NCI-H460 (cell line): Measurements from ENCODE around the gene CABCOCO1. TPM values are rescaled to one million over a fixed set of nuclear protein-coding genes. Genes with fewer than 3 reads are reported as not detected.
"Not testable (repeated sequence)": the region's sequence is repeated elsewhere in the genome, so short reads cannot be mapped to it uniquely, and the experiment has no call there.

Experiments used
- DNase-seq: peaks from one replicate; pipeline ENCODE4 v3.0.0-alpha.2; 2016; ENCODE audit warnings: low read depth; ENCODE audit errors: extremely low read depth
- total RNA-seq: library from RNA; depleted of rRNA; stranded (reverse); fragments of >200 nt; shearing (Covaris generic); gene quantifications from 2 replicates; pipeline ENCODE4 v1.2.3, GENCODE V29; 2014

CABCOCO1 gene
- total RNA-seq, 1 experiment from 2014 or later: 0.22 TPM

- DNase-seq: no peak
Measured at GRCh38 chr10:61642150-61642571, 20.6 kb upstream of the CABCOCO1 start.

- no peak for DNase-seq
Measured at GRCh38 chr10:61642676-61643075, 20.1 kb upstream of the CABCOCO1 start.

GRCh38 chr10:61643316-61643751, 19.4 kb upstream of the CABCOCO1 start:
- no peak for DNase-seq

- DNase-seq: no peak
Measured at GRCh38 chr10:61653699-61654098, 9.0 kb upstream of the CABCOCO1 start.

GRCh38 chr10:61655335-61655851, 7.3 kb upstream of the CABCOCO1 start:
- DNase-seq: no peak

DNA sequence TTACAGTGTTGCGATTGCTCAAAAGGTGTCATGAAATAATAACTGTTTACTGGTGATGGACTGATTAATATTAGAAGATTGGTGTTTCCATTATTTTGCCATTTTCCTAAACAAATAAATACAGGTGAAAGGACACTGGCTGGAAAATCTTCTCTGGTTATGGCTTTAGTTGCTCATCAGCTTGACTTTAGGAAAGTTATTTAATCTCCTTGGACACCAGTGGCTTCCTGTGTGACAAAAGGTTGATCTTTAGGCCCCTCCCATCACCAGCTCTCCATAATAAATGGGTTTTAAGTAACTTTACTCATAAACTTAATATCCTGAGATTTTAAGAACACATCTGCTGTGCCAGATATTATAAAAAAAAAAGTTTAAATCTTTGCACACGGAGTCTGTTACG, 737 bp downstream of the CABCOCO1 start:
- DNase-seq: no peak

GRCh38 chr10:61664985-61665384, 2.3 kb downstream of the CABCOCO1 start:
- no peak for DNase-seq

GRCh38 chr10:61669161-61669725, 6.5 kb downstream of the CABCOCO1 start:
- no peak for DNase-seq

DNA sequence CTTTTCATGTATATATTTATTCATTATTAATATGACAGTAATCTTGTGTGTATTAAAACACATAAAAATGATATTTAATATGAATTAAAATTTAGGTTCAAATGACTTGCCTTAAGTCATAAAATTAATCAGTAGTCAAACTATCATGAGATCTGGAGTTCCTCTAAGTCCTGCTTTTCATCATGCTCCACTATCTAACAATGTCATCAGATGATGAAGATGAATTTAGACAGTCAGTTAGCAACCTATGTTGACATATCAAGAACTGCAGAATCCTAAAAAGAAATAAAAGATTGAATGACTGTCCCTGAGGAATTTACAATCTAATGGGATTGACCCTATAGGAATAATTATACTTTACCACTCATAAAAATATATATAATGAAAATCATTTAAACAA, 7.1 kb downstream of the CABCOCO1 start:
- DNase-seq: no peak

DNA sequence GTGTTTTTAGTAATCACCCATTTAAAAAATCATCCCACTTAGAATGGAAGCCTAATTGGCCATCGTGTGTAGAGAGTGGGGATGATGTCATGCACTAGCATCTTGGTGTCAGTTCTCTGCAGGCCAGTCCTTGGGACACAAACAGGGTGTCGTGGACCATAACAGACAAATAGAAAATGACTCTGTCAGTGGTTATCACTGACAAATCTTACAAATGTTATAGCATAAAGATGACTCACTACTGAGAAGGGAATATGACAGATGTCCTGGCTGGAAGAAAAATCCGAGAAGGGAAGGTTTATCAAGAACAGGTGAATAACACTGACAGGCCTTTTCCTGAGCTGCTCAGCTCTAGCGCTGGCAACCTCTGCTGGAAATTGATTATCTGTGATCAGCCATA, 10.6 kb downstream of the CABCOCO1 start:
- DNase-seq: no peak

- DNase-seq: no peak
Measured at GRCh38 chr10:61682323-61682722, 19.6 kb downstream of the CABCOCO1 start.

DNA sequence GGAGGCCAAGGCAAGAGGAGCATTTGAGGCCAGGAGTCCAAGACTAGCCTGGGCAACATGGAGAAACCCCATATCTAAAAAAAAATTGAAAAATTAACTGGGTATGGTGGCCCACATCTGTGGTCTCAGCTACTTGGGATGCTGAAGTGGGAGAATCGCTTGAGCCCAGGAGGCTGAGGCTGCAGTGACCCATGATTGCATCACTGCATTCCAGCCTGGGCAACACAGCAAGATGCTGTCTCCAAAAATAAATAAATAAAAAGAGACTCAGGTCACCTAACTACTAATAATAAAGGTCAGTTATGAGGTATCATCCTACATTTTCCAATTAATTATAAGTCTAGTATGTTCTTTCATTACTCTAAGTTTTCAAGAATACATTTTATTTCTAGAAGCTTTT, 20.6 kb downstream of the CABCOCO1 start:
- no peak for DNase-seq

DNA sequence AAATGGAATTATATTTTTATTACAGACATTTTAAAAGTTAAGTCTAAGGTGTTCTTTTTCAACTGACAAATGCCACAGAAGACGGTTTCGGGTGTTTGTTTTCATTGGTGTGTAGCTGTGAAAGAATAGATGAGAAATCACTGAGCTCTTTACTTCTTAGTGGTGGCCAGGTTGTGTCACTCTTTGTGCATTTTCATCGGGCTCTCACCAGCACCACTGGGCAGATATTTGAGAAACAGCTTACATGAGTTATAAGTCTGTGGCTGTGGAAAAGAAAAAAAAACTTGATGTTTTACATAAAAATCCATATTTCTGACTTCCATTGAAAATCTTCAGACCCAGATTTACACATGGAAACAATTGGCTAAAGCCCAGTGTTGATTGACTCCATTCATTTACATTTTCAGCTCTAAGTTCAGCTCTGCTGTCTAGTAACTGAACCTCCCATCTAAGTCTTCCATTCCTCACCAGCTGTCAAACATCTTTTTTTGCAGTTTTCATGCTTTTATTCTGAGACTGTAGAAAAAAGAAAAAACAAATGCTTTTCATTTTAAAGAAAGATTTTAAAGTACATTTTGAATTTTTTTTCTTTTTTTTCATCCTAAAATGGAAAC, 22.3 kb downstream of the CABCOCO1 start:
- no peak for DNase-seq

GRCh38 chr10:61688551-61689308, 26.0 kb downstream of the CABCOCO1 start:
- no peak for DNase-seq

DNA sequence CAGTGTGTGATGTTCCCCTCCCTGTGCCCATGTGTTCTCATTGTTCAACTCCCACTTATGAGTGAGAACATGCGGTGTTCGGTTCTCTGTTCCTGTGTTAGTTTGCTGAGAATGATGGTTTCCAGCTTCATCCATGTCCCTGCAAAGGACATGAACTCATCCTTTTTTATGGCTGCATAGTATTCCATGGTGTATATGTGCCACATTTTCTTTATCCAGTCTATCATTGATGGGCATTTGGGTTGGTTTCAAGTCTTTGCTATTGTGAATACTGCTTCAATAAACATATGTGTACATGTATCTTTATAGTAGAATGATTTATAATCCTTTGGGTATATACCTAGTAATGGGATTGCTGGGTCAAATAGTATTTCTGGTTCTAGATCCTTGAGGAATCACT, 28.9 kb downstream of the CABCOCO1 start:
- DNase-seq: not testable (repeated sequence)

- DNase-seq: no peak
Measured at GRCh38 chr10:61692447-61693010, 29.8 kb downstream of the CABCOCO1 start.

DNA sequence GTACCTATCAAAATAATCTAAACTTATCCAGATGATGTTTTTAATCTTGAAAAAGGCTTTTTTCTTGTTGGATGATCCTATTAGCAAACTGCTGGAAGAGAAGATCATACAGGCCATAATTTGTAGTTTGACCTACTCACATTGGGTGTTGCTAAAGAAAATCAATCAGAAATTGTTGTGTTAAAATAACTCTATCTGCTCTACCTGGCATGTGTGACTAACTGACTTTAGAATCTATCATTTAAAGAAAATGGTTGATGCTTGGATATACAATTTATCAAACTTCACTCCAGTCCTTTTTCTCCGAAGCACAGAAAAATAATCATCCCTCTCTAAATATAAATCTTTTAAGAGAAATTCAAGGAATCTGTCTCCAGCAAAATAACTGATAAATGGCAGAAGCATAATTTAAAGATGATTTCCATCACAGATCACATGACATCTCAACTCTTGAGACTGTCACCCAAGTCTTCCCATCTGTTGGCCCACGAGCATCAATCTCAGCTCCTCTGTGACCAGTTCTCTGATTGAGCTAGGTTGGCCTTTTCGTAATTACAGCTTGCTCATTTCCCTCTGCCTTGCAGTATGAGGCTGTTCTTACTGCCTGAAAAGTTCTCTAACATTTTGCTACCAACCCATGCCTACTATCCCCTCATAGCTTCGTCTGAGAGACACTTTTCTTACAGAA, 36.4 kb downstream of the CABCOCO1 start:
- DNase-seq: no peak

- DNase-seq: no peak
Measured at GRCh38 chr10:61701055-61701705, 38.5 kb downstream of the CABCOCO1 start.

DNA sequence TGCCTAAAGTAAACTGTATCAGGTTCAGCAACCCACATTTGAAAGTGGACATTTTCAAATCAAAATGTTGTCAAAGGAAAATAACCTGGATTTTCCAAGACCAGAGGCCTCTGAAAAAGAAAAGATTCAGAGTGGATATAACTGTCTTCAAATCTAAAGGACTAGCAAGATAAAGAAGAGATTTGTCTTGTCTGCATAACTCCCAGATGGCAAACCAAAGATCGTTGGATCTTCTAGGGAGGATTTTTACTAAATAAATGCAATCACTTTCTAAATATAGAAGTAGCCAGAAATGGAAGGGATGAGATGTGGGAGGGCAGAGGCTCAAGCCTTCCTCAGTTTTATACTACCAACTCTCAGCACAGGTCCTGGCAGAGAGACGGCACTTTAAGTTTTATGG, 39.0 kb downstream of the CABCOCO1 start:
- no peak for DNase-seq

- no peak for DNase-seq
Measured at GRCh38 chr10:61702584-61702983, 39.9 kb downstream of the CABCOCO1 start.
